Measurements from ENCODE around the gene NKAPL.

The NKAPL gene

DNA sequence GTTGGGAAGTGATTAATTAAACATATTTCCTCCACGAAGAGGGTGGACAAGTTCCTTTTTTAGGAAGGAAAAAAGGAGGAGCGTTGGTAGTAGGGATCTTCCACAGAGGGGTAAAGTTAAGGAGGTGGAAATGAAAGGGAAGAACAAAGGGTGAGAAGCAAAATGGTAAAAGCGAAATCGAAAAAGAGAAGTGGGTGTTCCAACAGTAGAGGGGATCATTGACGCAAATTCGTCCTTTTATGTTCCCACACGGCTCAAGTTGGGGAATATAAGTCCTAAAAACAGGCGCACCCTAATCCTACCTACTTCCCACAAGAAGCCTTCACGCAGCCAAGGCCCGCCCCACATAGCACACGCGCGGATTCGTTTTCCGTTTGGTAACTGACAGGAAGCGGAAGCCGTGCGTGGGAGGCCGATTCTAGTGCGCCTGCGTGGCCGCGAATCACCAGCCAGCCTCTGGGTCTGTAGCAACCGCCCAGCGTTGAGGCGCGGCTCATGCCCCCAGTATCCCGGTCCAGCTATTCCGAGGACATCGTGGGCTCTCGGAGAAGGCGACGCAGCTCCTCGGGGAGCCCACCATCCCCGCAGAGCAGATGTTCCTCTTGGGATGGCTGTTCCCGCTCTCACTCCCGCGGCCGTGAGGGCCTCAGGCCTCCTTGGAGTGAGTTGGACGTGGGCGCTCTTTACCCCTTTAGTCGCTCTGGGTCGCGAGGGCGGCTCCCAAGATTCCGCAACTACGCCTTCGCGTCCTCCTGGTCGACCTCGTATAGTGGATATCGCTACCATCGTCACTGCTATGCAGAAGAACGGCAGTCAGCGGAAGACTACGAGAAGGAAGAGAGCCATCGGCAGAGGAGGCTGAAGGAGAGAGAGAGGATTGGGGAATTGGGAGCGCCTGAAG, at the start of gene NKAPL:
Gene NKAPL (plus strand): TSS at position 421 of the 901 bp plus-strand sequence. CDS start 75 bp downstream, at position 496.
- DNase-seq (ENCODE audit: low read depth) = no peak
- TF ChIP-seq, protein P1, sequence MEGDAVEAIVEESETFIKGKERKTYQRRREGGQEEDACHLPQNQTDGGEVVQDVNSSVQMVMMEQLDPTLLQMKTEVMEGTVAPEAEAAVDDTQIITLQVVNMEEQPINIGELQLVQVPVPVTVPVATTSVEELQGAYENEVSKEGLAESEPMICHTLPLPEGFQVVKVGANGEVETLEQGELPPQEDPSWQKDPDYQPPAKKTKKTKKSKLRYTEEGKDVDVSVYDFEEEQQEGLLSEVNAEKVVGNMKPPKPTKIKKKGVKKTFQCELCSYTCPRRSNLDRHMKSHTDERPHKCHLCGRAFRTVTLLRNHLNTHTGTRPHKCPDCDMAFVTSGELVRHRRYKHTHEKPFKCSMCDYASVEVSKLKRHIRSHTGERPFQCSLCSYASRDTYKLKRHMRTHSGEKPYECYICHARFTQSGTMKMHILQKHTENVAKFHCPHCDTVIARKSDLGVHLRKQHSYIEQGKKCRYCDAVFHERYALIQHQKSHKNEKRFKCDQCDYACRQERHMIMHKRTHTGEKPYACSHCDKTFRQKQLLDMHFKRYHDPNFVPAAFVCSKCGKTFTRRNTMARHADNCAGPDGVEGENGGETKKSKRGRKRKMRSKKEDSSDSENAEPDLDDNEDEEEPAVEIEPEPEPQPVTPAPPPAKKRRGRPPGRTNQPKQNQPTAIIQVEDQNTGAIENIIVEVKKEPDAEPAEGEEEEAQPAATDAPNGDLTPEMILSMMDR (conservative IDR thresholded peaks at IDR 0.05; ENCODE audit: low read depth, low read length) = no peak
- H3K4me3 ChIP-seq (ENCODE audit: low read length) = peak within 1 kb of the TSS; percentile 33

DNA sequence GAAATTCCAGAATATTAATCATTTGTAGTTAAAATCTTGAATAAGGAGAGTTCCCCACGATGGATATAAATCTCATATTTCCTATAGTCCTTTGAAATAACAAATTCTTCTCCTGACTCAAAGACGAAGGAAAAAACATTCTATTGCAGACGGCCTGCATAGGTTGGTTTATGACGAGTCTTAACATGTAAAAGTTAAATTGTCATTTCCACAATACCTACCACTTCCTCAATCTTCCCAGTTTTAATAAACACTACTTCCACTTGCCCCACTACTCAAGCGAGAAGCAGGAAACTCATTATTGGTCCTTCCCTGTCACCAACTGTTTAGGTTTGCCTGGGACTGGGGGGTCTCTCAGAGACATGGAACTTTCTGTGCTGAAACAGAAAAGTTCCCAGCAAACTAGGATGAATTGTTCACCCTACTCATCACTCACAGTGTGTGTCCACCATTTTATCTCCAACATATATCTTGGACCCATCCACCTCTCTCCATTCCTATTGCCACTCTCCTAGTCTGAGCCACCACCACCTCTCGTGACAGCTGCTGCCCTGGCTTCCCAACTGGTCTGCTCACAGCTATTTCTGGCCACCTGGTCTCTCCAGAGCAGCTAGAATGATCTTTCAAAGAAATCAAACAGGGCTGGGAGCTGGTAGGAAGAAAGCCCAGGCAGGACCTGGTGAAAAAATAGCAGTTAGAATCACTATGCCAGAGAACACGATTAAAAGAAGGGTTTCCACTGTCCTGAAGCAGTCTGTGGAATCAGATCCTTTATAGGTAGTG, 49.2 kb upstream of the NKAPL start:
- TF ChIP-seq, protein P1 (conservative IDR thresholded peaks at IDR 0.05; ENCODE audit: low read depth, low read length) = no peak
- DNase-seq (ENCODE audit: low read depth) = no peak

DNA sequence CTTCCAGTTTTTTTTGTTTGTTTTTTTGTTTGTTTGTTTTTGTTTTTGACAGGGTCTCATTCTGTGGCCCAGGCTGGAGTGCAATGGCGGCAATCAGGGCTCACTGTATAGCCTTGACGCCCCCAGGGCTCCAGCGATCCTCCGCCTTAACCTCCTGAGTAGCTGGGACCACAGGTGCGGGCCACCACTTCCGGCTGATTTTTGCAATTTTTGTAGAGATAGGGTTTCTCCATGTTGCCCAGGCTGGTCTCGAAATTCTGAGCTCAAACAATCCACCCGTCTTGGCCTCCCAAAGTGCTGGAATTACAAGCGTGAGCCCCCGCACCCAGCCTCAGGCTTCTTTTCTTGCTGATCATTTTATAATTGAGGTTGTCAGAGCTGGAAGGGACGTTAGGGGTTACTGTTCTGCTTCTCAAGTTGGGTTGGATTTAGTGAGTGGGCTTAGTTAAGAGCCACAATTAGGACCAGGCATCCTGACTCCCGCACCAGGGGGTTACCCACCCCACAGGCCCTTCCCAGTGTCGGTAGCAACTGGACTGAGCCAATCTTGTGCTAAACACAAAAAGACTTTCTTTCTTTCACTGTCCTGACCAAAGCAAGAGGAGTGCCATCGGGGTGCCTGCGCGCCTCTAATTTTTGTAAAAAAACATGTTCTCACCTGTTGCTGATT, 47.1 kb upstream of the NKAPL start:
- DNase-seq (ENCODE audit: low read depth) = no peak
- peak overlapping the region; percentile 67 for H3K4me3 ChIP-seq (ENCODE audit: low read length)
- TF ChIP-seq, protein P1 (conservative IDR thresholded peaks at IDR 0.05; ENCODE audit: low read depth, low read length) = no peak

More for the DNA sequence above, 49.2 kb upstream of the NKAPL start:
- no peak overlapping the region for H3K4me3 ChIP-seq (ENCODE audit: low read length)

DNA sequence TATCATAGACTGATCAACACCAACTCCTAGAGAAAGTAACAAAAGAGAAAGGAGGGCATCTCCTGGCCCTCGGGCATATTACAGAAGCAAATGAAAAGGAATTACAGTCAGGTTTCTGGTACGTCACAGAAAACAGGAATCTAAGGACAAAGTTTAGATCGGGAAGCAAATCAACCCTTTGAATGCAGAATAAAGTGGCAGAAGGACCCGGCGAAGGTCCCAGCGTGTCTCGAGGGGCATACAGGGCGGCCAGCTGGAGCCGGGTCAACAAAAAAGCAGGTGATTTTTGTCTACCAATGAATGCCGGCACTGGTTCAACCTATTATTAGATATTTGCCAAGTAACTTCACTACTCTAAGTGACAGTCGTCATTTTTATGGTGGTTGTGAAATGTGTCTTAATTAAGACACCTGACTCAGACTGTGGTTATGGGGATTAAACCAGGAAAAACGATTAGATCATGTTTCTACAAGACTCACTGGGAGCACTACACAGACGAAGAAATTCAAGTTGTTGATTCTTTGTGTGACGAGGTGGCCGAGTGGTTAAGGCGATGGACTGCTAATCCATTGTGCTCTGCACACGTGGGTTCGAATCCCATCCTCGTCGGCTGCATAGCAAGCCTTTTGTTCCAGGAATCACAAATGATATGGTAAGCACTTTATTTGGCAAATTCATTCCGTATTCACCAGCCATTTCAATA, 46.4 kb upstream of the NKAPL start:
- TF ChIP-seq, protein P1 (conservative IDR thresholded peaks at IDR 0.05; ENCODE audit: low read depth, low read length) = peak; percentile 10
- peak overlapping the region; percentile 67 for H3K4me3 ChIP-seq (ENCODE audit: low read length)

DNA sequence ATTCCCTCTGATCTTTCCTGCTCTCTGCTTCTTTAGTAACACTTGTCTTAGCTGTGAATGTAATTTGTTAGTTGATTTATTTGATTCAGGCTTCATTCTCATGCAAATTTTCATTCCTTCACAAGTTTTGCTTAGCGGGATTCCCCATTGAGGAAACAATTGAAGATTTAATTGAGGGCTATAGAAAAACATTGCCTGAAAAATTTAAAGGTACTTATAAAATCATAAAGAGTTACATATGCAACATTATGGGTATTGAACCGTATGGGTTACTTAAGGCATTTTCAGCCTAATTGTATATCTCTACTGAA, 45.9 kb upstream of the NKAPL start:
- no peak for DNase-seq (ENCODE audit: low read depth)
- TF ChIP-seq, protein P1 (conservative IDR thresholded peaks at IDR 0.05; ENCODE audit: low read depth, low read length) = no peak
- peak overlapping the region; percentile 67 for H3K4me3 ChIP-seq (ENCODE audit: low read length)

More for the DNA sequence above, 46.4 kb upstream of the NKAPL start:
- peak; percentile 87 for DNase-seq (ENCODE audit: low read depth)

DNA sequence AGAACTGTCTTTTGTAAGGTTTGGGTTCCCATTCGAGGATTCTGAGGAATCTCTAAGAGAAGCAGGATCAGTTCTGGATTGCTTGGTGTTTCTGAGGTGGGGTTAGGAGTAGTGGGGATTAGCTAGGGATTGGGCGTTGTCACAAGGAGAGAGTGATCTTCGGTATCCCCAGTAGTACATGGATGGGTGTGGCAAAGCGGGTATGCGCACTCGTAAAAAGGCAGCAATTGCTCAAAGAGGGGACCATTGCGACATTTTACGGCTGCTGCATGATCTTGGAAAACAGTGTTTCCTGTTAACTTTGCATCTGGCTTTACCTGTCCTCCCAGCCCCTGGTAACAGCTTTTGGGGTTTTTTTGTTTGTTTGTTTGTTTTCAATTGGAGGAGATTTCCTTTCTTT, 43.7 kb upstream of the NKAPL start:
- TF ChIP-seq, protein P1 (conservative IDR thresholded peaks at IDR 0.05; ENCODE audit: low read depth, low read length) = no peak
- DNase-seq (ENCODE audit: low read depth) = no peak

More for the DNA sequence above, 43.7 kb upstream of the NKAPL start:
- H3K4me3 ChIP-seq (ENCODE audit: low read length) = peak overlapping the region; percentile 10

All from retinal pigment epithelial cell (primary cell).